ENCODE data around the gene PGGT1B. TPM values are rescaled to one million over a fixed set of nuclear protein-coding genes. Genes with fewer than 3 reads are reported as not detected.
"Not testable (repeated sequence)": the region's sequence is repeated elsewhere in the genome, so short reads cannot be mapped to it uniquely, and the experiment has no call there.

The PGGT1B gene
- total RNA-seq, 1 experiment from 2014 or later, result 14.4 TPM

GRCh38 chr5:115262011-115262320 lies 711 bp downstream of the PGGT1B start:
- Histone ChIP-seq H3K9ac (ENCODE audit: low read length) (peak overlapping the region; percentile 85), H3K27me3 (ENCODE audit: low read length) (no peaks in the 10 kb centered on the region), H3K36me3 (ENCODE audit: low read depth, low read length) (no peaks in the 10 kb centered on the region), H4K20me1 (ENCODE audit: low read length) (peaks cover 14% of the 10 kb centered on the region), H3K4me3 (ENCODE audit: low read length) (peak overlapping the region; percentile 93), H3K79me2 (ENCODE audit: low read length) (peaks cover 56% of the 10 kb centered on the region), H3K9me3 (ENCODE audit: low read length) (no peaks in the 10 kb centered on the region), H3K4me2 (ENCODE audit: low read length) (peak overlapping the region; percentile 97), H3K27ac (ENCODE audit: low read length) (peak overlapping the region; percentile 56), H3K4me1 (ENCODE audit: insufficient read depth, low read length) (peaks cover 21% of the 10 kb centered on the region), H3F3A (ENCODE audit: low read length, unreplicated experiment) (no peaks in the 10 kb centered on the region), H2AFZ (ENCODE audit: low read length) (peak overlapping the region; percentile 97), H3K9me2 (replicated peaks; ENCODE audit: low read length) (no peaks in the 10 kb centered on the region)
- POLR2A ChIA-PET (ENCODE audit: unreplicated experiment), result no interaction called here
- CTCF ChIA-PET, result no interaction called here
- no TSS peak for BruUV-seq (replicated peaks)
- intact Hi-C loops (cut with micrococcal nuclease), result no loop called here
- DNase-seq (peak; percentile 23), ATAC-seq (peak; percentile 54)
- TF ChIP-seq CTCF (conservative IDR thresholded peaks at IDR 0.05; ENCODE audit: low read depth, low read length) (no peak), EZH2phosphoT487 (IDR thresholded peaks at IDR 0.05; ENCODE audit: borderline replicate concordance, low read length) (no peak), EZH2 (IDR thresholded peaks at IDR 0.05; ENCODE audit: low read length, unreplicated experiment) (no peak)

GRCh38 chr5:115260248-115260647 lies 2.4 kb downstream of the PGGT1B start:
- no peak for ATAC-seq
- Histone ChIP-seq H3F3A (ENCODE audit: low read length, unreplicated experiment) (no peaks in the 10 kb centered on the region), H3K4me1 (ENCODE audit: insufficient read depth, low read length) (peaks cover 21% of the 10 kb centered on the region), H4K20me1 (ENCODE audit: low read length) (peaks cover 14% of the 10 kb centered on the region), H3K4me3 (ENCODE audit: low read length) (peak overlapping the region; percentile 93), H3K9me2 (replicated peaks; ENCODE audit: low read length) (no peaks in the 10 kb centered on the region), H3K4me2 (ENCODE audit: low read length) (peak overlapping the region; percentile 97), H3K36me3 (ENCODE audit: low read depth, low read length) (no peaks in the 10 kb centered on the region), H3K9ac (ENCODE audit: low read length) (no peak overlapping the region), H3K27me3 (ENCODE audit: low read length) (no peaks in the 10 kb centered on the region), H3K9me3 (ENCODE audit: low read length) (no peaks in the 10 kb centered on the region), H3K27ac (ENCODE audit: low read length) (no peak overlapping the region), H2AFZ (ENCODE audit: low read length) (no peak overlapping the region), H3K79me2 (ENCODE audit: low read length) (peaks cover 73% of the 10 kb centered on the region)
- POLR2A ChIA-PET (ENCODE audit: unreplicated experiment), result no interaction called here
- CTCF ChIA-PET, result no interaction called here
- intact Hi-C loops (cut with micrococcal nuclease), result no loop called here
- no TSS peak for BruUV-seq (replicated peaks)
- DNase-seq, result no peak
- no peak for TF ChIP-seq EZH2 (IDR thresholded peaks at IDR 0.05; ENCODE audit: low read length, unreplicated experiment)
- no peak for TF ChIP-seq EZH2phosphoT487 (IDR thresholded peaks at IDR 0.05; ENCODE audit: borderline replicate concordance, low read length)
- TF ChIP-seq CTCF (conservative IDR thresholded peaks at IDR 0.05; ENCODE audit: low read depth, low read length), result no peak

GRCh38 chr5:115257981-115258380 lies 4.7 kb downstream of the PGGT1B start:
- no peaks in the 10 kb centered on the region for H3K9me2 ChIP-seq (replicated peaks; ENCODE audit: low read length)
- H3K4me1 ChIP-seq (ENCODE audit: insufficient read depth, low read length), result peaks cover 15% of the 10 kb centered on the region
- no peaks in the 10 kb centered on the region for H3K36me3 ChIP-seq (ENCODE audit: low read depth, low read length)
- H3F3A ChIP-seq (ENCODE audit: low read length, unreplicated experiment), result no peaks in the 10 kb centered on the region
- intact Hi-C loops (cut with micrococcal nuclease), result no loop called here
- H3K79me2 ChIP-seq (ENCODE audit: low read length), result peaks cover 96% of the 10 kb centered on the region
- no peak overlapping the region for H2AFZ ChIP-seq (ENCODE audit: low read length)
- peaks cover 14% of the 10 kb centered on the region for H4K20me1 ChIP-seq (ENCODE audit: low read length)
- H3K9me3 ChIP-seq (ENCODE audit: low read length), result no peaks in the 10 kb centered on the region
- H3K4me2 ChIP-seq (ENCODE audit: low read length), result no peak overlapping the region
- ChIA-PET CTCF (no interaction called here), POLR2A (ENCODE audit: unreplicated experiment) (no interaction called here)
- TF ChIP-seq EZH2phosphoT487 (IDR thresholded peaks at IDR 0.05; ENCODE audit: borderline replicate concordance, low read length) (no peak), EZH2 (IDR thresholded peaks at IDR 0.05; ENCODE audit: low read length, unreplicated experiment) (no peak), CTCF (conservative IDR thresholded peaks at IDR 0.05; ENCODE audit: low read depth, low read length) (no peak)
- ATAC-seq, result no peak
- no TSS peak for BruUV-seq (replicated peaks)
- no peak overlapping the region for H3K27ac ChIP-seq (ENCODE audit: low read length)
- H3K4me3 ChIP-seq (ENCODE audit: low read length), result no peak overlapping the region
- no peak overlapping the region for H3K9ac ChIP-seq (ENCODE audit: low read length)
- DNase-seq, result no peak
- no peaks in the 10 kb centered on the region for H3K27me3 ChIP-seq (ENCODE audit: low read length)

GRCh38 chr5:115249379-115249778 lies 13.3 kb downstream of the PGGT1B start:
- H3K27me3 ChIP-seq (ENCODE audit: low read length); H3K9me3 ChIP-seq (ENCODE audit: low read length); H4K20me1 ChIP-seq (ENCODE audit: low read length); POLR2A ChIA-PET (ENCODE audit: unreplicated experiment); H3F3A ChIP-seq (ENCODE audit: low read length, unreplicated experiment); ATAC-seq; H3K9ac ChIP-seq (ENCODE audit: low read length); CTCF ChIA-PET; H3K4me3 ChIP-seq (ENCODE audit: low read length); H2AFZ ChIP-seq (ENCODE audit: low read length); H3K9me2 ChIP-seq (replicated peaks; ENCODE audit: low read length); BruUV-seq (replicated peaks); H3K4me2 ChIP-seq (ENCODE audit: low read length); H3K27ac ChIP-seq (ENCODE audit: low read length); H3K4me1 ChIP-seq (ENCODE audit: insufficient read depth, low read length): not testable (repeated sequence)
- Histone ChIP-seq H3K79me2 (ENCODE audit: low read length) (peaks cover 32% of the 10 kb centered on the region), H3K36me3 (ENCODE audit: low read depth, low read length) (peaks cover 21% of the 10 kb centered on the region)
- intact Hi-C loops (cut with micrococcal nuclease), result loop anchor here (5.0 kb wide), 1 partner anchor 77 kb away; no protein-coding TSS in a partner anchor
- DNase-seq, result peak; percentile 25

Data from PC-3 (cell line).